Midbrain (tissue), 1 donor: ENCODE results near the gene AP3S2.

Source experiments
- DNase-seq: peaks from one replicate; lab custom pipeline; 2025; lab: John Stamatoyannopoulos, UW

The AP3S2 gene

GRCh38 chr15:89814112-89814742 lies 79.6 kb downstream of the AP3S2 start:
- no peak for DNase-seq

- no peak for DNase-seq
Observed at GRCh38 chr15:89813381-89814111, 80.2 kb downstream of the AP3S2 start.

- no peak for DNase-seq
Observed at GRCh38 chr15:89812847-89813320, 80.9 kb downstream of the AP3S2 start.

- DNase-seq, result no peak
Observed at GRCh38 chr15:89812011-89812846, 81.6 kb downstream of the AP3S2 start.

GRCh38 chr15:89810837-89811236 lies 83.0 kb downstream of the AP3S2 start:
- no peak for DNase-seq

GRCh38 chr15:89809787-89810148 lies 84.0 kb downstream of the AP3S2 start:
- no peak for DNase-seq

- DNase-seq, result no peak
Observed at GRCh38 chr15:89809093-89809786, 84.6 kb downstream of the AP3S2 start.

- DNase-seq, result no peak
Observed at GRCh38 chr15:89808160-89808870, 85.5 kb downstream of the AP3S2 start.

GRCh38 chr15:89807689-89808088 lies 86.1 kb downstream of the AP3S2 start:
- no peak for DNase-seq

- no peak for DNase-seq
Observed at GRCh38 chr15:89806559-89807550, 86.9 kb downstream of the AP3S2 start.

GRCh38 chr15:89806210-89806558 lies 87.6 kb downstream of the AP3S2 start:
- no peak for DNase-seq

GRCh38 chr15:89805241-89806209 lies 88.3 kb downstream of the AP3S2 start:
- DNase-seq, result no peak

- DNase-seq, result no peak
Observed at GRCh38 chr15:89803941-89804800, 89.6 kb downstream of the AP3S2 start.

GRCh38 chr15:89802986-89803824 lies 90.6 kb downstream of the AP3S2 start:
- no peak for DNase-seq

- no peak for DNase-seq
Observed at GRCh38 chr15:89802231-89802928, 91.4 kb downstream of the AP3S2 start.

- DNase-seq, result no peak
Observed at GRCh38 chr15:89801471-89802195, 92.2 kb downstream of the AP3S2 start.
